Cardiac muscle cell (in vitro differentiated cells and primary cell): ENCODE data around the gene RNLS. TPM values are rescaled to one million over a fixed set of nuclear protein-coding genes. Genes with fewer than 3 reads are reported as not detected.
A peak's percentile ranks its signal among the peaks of the same experiment; 100 is the strongest.

Experiments used
- DNase-seq, 2 donors: peaks; one replicate each; pipeline versions ENCODE4 v3.0.0 to v3.0.0-alpha.2; 2010 to 2017; ENCODE audit warnings: low read depth in 1 of 2, low spot score in 1 of 2
- H3K27ac ChIP-seq: fragments of 200-600 bp; sonication (generic); 2 replicates; pipeline ENCODE4 v1.5.1; 2016
- H3K27me3 ChIP-seq: fragments of 200-600 bp; sonication (generic); 2 replicates; pipeline ENCODE4 v1.6.0; 2016; ENCODE audit warnings: control low read depth
- H3K36me3 ChIP-seq: fragments of 200-600 bp; sonication (generic); 2 replicates; pipeline ENCODE4 v1.5.1; 2016; ENCODE audit warnings: control low read depth
- H3K4me1 ChIP-seq: fragments of 200-600 bp; sonication (generic); 2 replicates; pipeline ENCODE4 v1.8.1; 2017; ENCODE audit warnings: low read depth, mild to moderate bottlenecking, mixed run types
- H3K4me3 ChIP-seq: fragments of 200-600 bp; sonication (generic); 2 replicates; pipeline ENCODE4 v1.5.1; 2016; ENCODE audit warnings: mild to moderate bottlenecking
- H3K9me3 ChIP-seq: fragments of 200-600 bp; sonication (generic); 2 replicates; pipeline ENCODE4 v1.5.1; 2017; ENCODE audit warnings: low read depth, mild to moderate bottlenecking, control low read depth
- polyA plus RNA-seq: library from polyadenylated mRNA; unstranded; fragments of >200 nt; fragmentation: Nextera tagmentation; extraction: Ambion mirVana; gene quantifications from 2 replicates; pipeline ENCODE4 v1.2.1, GENCODE V29; 2016
- total RNA-seq: library from RNA; depleted of rRNA; stranded (reverse); fragments of >200 nt; gene quantifications from 2 replicates; pipeline ENCODE4 v1.2.3, GENCODE V29; 2016
- TF ChIP-seq, protein P1 (sequence below): IDR thresholded peaks from 2 replicates; pipeline ENCODE4 v1.5.1; 2012; ENCODE audit warnings: low read depth, mild to moderate bottlenecking, low read length

Gene RNLS
- total and polyA plus RNA-seq, 2 experiments from 2014 or later: 6.9 to 13.9 TPM

DNA sequence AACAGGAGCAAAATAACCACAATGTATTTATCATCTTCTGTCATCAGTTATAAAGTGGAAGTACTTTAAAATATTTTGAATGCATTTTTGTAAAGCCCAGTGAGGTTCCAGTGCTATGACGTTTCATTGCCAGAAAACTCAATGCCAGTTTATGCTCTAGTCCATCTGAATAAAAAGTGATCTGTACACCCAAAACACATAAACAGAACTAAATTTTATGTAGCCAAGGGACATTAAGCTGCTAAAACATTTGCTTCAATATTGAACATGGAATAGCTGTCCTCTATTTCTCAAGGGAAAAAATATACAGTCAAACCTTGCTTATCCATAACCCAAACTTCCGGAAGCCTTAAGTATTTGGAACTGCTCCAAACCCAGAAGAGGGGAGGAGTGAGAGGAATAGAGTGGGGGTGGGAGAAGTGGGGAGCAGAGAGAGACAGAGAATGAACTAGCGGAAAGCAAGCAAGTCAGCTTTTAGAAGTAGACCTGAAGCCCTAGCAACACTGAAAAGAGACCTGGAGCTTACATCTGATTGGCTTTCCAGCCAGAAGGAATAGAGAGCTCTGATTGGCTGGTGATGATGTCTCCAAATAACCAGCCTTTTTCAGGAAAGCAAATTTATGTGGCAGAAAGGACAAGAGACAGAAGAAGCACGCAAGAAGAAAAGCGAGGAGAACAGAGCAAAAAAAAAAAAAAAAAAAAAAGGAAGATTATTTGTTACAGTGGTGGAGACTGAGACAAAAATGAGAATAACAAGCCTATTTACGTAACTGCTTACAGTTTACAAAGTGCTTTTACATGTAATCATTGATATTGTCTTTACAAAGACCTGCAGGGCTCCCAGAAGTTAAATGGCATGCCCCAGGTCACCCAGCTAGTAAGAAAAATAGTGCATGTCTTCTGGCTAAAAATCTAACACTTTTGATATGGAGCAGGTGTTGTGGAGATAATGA is 196.0 kb downstream of the RNLS start:
- H3K4me1 ChIP-seq: peaks cover 25% of the 10 kb centered on the region
- no peaks in the 10 kb centered on the region for H3K36me3 ChIP-seq
- H3K27me3 ChIP-seq: no peaks in the 10 kb centered on the region
- TF ChIP-seq, protein P1, sequence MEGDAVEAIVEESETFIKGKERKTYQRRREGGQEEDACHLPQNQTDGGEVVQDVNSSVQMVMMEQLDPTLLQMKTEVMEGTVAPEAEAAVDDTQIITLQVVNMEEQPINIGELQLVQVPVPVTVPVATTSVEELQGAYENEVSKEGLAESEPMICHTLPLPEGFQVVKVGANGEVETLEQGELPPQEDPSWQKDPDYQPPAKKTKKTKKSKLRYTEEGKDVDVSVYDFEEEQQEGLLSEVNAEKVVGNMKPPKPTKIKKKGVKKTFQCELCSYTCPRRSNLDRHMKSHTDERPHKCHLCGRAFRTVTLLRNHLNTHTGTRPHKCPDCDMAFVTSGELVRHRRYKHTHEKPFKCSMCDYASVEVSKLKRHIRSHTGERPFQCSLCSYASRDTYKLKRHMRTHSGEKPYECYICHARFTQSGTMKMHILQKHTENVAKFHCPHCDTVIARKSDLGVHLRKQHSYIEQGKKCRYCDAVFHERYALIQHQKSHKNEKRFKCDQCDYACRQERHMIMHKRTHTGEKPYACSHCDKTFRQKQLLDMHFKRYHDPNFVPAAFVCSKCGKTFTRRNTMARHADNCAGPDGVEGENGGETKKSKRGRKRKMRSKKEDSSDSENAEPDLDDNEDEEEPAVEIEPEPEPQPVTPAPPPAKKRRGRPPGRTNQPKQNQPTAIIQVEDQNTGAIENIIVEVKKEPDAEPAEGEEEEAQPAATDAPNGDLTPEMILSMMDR: no peak
- no peak overlapping the region for H3K4me3 ChIP-seq
- H3K27ac ChIP-seq: peak overlapping the region; percentile 46
- H3K9me3 ChIP-seq: no peaks in the 10 kb centered on the region
- peak; percentile 76 to 92 for DNase-seq

DNA sequence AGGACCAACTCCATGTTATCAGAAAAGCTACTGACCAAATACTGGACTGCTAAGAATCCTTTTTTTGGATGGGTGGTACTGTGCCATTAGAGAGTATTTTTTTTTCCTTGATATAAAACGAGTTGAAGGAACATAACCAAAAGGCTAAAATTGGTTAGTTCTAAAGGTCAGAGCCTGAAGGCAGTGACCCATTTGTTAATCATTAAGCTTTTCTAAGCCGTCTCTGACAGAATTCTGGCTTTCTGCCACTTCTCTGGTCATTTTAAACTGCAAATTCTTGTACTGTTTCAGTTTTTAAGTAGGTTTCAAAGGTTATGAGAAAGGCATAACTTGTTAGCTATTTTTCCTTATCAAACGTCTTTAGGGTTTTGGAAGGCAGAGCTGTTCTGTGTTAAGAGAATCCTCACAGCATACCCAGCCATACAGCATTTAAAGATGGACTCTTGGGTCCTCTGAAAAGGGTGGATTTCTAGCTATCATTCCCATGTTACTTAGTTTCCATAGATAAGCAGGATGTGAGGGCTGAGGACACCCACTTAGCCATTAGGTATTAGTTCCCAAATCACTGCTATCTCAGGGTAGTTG is 196.8 kb downstream of the RNLS start:
- no peak overlapping the region for H3K4me3 ChIP-seq
- H3K27ac ChIP-seq: peak overlapping the region; percentile 46
- TF ChIP-seq, protein P1: no peak
- no peaks in the 10 kb centered on the region for H3K9me3 ChIP-seq
- H3K36me3 ChIP-seq: no peaks in the 10 kb centered on the region
- DNase-seq: peak in 1 of 2 donors; percentile 54
- no peaks in the 10 kb centered on the region for H3K27me3 ChIP-seq
- H3K4me1 ChIP-seq: peaks cover 25% of the 10 kb centered on the region

DNA sequence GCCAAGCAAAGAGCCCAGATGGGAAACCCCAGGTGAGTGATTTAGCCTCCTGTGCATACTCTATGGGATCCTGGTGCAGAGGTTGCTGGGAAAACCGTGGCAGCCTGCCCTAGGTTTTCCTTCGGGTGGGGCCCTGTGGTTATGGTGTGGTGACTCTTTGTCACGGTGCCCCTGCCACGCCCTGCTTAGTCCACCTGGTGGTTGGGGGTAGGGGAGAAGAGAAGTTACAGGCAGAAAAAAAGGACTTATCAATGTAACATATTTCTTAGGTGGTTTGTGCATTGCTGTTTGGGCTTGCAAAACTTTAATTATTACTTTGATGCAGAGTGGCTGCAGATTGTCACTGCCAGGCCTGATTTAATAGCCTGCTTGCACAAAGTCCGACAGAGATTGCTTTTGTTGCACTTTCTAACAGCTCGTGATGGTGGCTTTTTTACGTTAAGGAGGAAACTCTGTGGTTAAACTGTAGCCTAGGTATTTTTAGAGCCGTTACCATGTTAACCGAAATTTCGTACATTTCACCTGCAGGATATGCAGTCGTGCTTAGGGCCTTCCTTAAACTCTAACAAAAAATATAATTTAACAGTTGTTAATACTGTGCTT is 197.4 kb downstream of the RNLS start:
- Histone ChIP-seq H3K4me3 (no peak overlapping the region), H3K4me1 (peaks cover 25% of the 10 kb centered on the region), H3K36me3 (no peaks in the 10 kb centered on the region), H3K9me3 (no peaks in the 10 kb centered on the region), H3K27ac (peak overlapping the region; percentile 46), H3K27me3 (no peaks in the 10 kb centered on the region)
- TF ChIP-seq, protein P1: no peak
- DNase-seq: no peak

DNA sequence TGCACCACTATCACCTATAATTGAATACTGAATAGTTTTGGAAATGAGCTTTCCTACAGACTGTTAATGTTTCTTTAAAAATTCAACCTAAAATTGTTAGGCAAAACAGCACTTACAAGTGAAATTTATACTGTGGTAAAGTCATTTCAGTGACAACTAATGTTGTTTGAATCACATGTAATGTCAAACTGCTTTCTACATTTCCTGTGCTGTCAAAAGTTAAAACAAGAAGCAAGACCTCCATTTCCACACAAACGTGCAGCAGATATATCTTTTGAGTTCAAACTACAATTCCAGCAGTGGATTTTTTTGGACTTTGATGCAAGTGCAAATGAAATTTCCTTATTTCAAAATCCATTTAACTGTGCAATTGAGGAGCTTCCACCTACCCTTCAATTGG is 199.8 kb downstream of the RNLS start:
- TF ChIP-seq, protein P1: no peak
- Histone ChIP-seq H3K27ac (no peak overlapping the region), H3K36me3 (no peaks in the 10 kb centered on the region), H3K4me3 (no peak overlapping the region), H3K27me3 (no peaks in the 10 kb centered on the region), H3K4me1 (peaks cover 14% of the 10 kb centered on the region), H3K9me3 (no peaks in the 10 kb centered on the region)
- DNase-seq: no peak

DNA sequence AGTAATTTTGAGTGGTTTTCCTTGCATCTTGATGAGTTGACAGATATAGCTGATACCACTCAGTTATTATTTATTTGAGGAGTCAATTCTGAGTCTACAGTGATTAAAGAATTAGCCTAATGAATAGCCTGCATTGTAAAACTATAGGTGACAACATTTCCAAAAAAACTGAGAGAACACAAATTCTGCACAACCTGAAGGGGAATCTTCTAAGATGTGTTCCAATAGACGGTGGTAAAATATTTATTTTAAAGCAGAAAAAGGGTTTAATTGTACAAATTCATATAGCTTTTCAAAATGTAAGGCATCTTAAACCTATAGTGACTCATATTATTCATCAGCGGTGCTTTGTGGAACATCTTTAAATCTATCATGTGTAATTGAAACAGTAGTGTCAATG is 200.4 kb downstream of the RNLS start:
- peaks cover 14% of the 10 kb centered on the region for H3K4me1 ChIP-seq
- no peak overlapping the region for H3K4me3 ChIP-seq
- TF ChIP-seq, protein P1: no peak
- no peak overlapping the region for H3K27ac ChIP-seq
- no peak for DNase-seq
- no peaks in the 10 kb centered on the region for H3K9me3 ChIP-seq
- no peaks in the 10 kb centered on the region for H3K27me3 ChIP-seq
- H3K36me3 ChIP-seq: no peaks in the 10 kb centered on the region
